HCT116 (cell line): ENCODE data around the gene NOL4L. TPM values are rescaled to one million over a fixed set of nuclear protein-coding genes. Genes with fewer than 3 reads are reported as not detected.

Source experiments
- ATAC-seq: fragments of 200-7000 bp; cut with Tn5 transposase; 2 replicates; pipeline ENCODE4 v1.9.1; 2020; ENCODE audit warnings: mild to moderate bottlenecking, moderate library complexity
- BruUV-seq: library from RNA; stranded (reverse); fragments of 400-500 nt; replicated peaks from 2 replicates; lab custom pipeline; 2021; lab: Mats Ljungman, UMichigan
- CTCF ChIA-PET: fragments of 300-600 bp; sonication (Branson Sonifier 250); formaldehyde crosslinking; loops from one replicate; lab custom pipeline; 2021; ENCODE audit warnings: antibody characterized with exemption; lab: Charles Lee
- POLR2A ChIA-PET: fragments of 300-600, 350-600 bp; sonication (Branson Sonifier 250); formaldehyde crosslinking; loops from one replicate; lab custom pipeline; 2021; ENCODE audit warnings: antibody characterized with exemption; lab: Charles Lee
- RAD21 ChIA-PET, 2 experiments: fragments of 300-600 bp; sonication (Branson Sonifier 250); formaldehyde crosslinking; loops; one replicate each; lab custom pipeline; 2023; ENCODE audit warnings: low total read pairs in 2 of 2; ENCODE audit not compliant: uncharacterized antibody in 2 of 2, unreplicated experiment in 2 of 2, low non-redundant PET in 1 of 2; lab: Charles Lee
- DNase-seq: peaks from one replicate; pipeline ENCODE4 v3.0.0-alpha.2; 2010; ENCODE audit warnings: low read depth, low spot score
- H2AFZ ChIP-seq: fragments of 200-600 bp; shearing (Covaris generic), sonication (generic); 2 replicates; pipeline ENCODE4 v1.6.1; 2017; ENCODE audit warnings: low read depth, mixed run types, mixed read lengths, antibody characterized with exemption, low read length; ENCODE audit not compliant: poor library complexity, severe bottlenecking
- H3K27ac ChIP-seq: 2 replicates; pipeline ENCODE4 v1.5.1; 2012; ENCODE audit warnings: low read depth, low read length
- H3K27me3 ChIP-seq: fragments of 200-600 bp; sonication (generic); 2 replicates; pipeline ENCODE4 v1.6.1; 2016; ENCODE audit warnings: mixed run types, low read length, mixed read lengths; ENCODE audit not compliant: insufficient read depth
- H3K36me3 ChIP-seq, 2 experiments: fragments of 200-500 bp in 1 of 2; fragments of 200-600 bp in 1 of 2; sonication (Bioruptor generic) in 1 of 2; sonication (generic) in 1 of 2; 2 replicates each; pipeline versions ENCODE4 v1.5.1 to v1.6.1; 2014 to 2016; ENCODE audit warnings: low read length in 2 of 2, inconsistent platforms in 1 of 2, mixed read lengths in 1 of 2, mixed run types in 1 of 2; ENCODE audit not compliant: insufficient read depth in 2 of 2, control insufficient read depth in 1 of 2
- H3K4me1 ChIP-seq, 2 experiments: fragments of 200-600 bp in 1 of 2; sonication (generic) in 1 of 2; 2 replicates each; pipeline versions ENCODE4 v1.5.1 to v1.6.1; 2012 to 2017; ENCODE audit warnings: low read length in 2 of 2, inconsistent platforms in 1 of 2, mild to moderate bottlenecking in 1 of 2, mixed read lengths in 1 of 2, mixed run types in 1 of 2, moderate library complexity in 1 of 2; ENCODE audit not compliant: insufficient read depth in 2 of 2, control insufficient read depth in 1 of 2
- H3K4me2 ChIP-seq: fragments of 200-600 bp; sonication (generic); 2 replicates; pipeline ENCODE4 v1.6.1; 2017; ENCODE audit warnings: mixed run types, low read length, mixed read lengths
- H3K4me3 ChIP-seq, 2 experiments: fragments of 200-600 bp in 1 of 2; sonication (generic) in 1 of 2; replicated peaks in 1 of 2; 2 replicates each; pipeline ENCODE4 v1.5.1; 2011 to 2016; ENCODE audit warnings: low read length in 2 of 2, control low read depth in 1 of 2, low read depth in 1 of 2, mild to moderate bottlenecking in 1 of 2, mixed read lengths in 1 of 2, mixed run types in 1 of 2
- H3K79me2 ChIP-seq: fragments of 200-600 bp; sonication (generic); 2 replicates; pipeline ENCODE4 v1.6.1; 2017; ENCODE audit warnings: mild to moderate bottlenecking, mixed run types, low read length, moderate library complexity, mixed read lengths; ENCODE audit not compliant: insufficient read depth
- H3K9ac ChIP-seq: fragments of 200-600 bp; sonication (generic); 2 replicates; pipeline ENCODE4 v1.6.1; 2016; ENCODE audit warnings: low read length, mixed read lengths
- H3K9me2 ChIP-seq: fragments of 200-600 bp; sonication (generic), shearing (Covaris generic); 2 replicates; pipeline ENCODE4 v1.6.1; 2017; ENCODE audit warnings: mixed run types, mild to moderate bottlenecking, moderate library complexity; ENCODE audit not compliant: insufficient read depth
- H3K9me3 ChIP-seq, 2 experiments: fragments of 200-500 bp in 1 of 2; fragments of 200-600 bp in 1 of 2; sonication (Bioruptor generic) in 1 of 2; sonication (generic) in 1 of 2; 2 replicates each; pipeline ENCODE4 v1.6.1; 2014 to 2017; ENCODE audit warnings: low read length in 2 of 2, mixed read lengths in 2 of 2, inconsistent platforms in 1 of 2, low read depth in 1 of 2, mild to moderate bottlenecking in 1 of 2, mixed run types in 1 of 2, moderate library complexity in 1 of 2; ENCODE audit not compliant: control insufficient read depth in 1 of 2, insufficient read depth in 1 of 2
- H4K20me1 ChIP-seq: fragments of 200-600 bp; sonication (generic), shearing (Covaris generic); 2 replicates; pipeline ENCODE4 v1.6.1; 2017; ENCODE audit warnings: mixed run types, mild to moderate bottlenecking, moderate library complexity; ENCODE audit not compliant: insufficient read depth
- ATF3 ChIP-seq: IDR thresholded peaks from 2 replicates; pipeline ENCODE4 v1.6.1; 2012
- CBX3 ChIP-seq: IDR thresholded peaks from 2 replicates; pipeline ENCODE4 v1.6.1; 2012; ENCODE audit warnings: low read depth
- CEBPB ChIP-seq: IDR thresholded peaks from 2 replicates; pipeline ENCODE4 v1.6.1; 2012; ENCODE audit warnings: low read depth
- CTCF ChIP-seq, 3 experiments: fragments of 200-600 bp in 1 of 3; sonication (generic) in 1 of 3; IDR thresholded peaks in 2 of 3; conservative IDR thresholded peaks in 1 of 3; 2 replicates each; pipeline ENCODE4 v1.5.1; 2012 to 2017; ENCODE audit warnings: low read depth in 2 of 3, low read length in 2 of 3, antibody characterized with exemption in 1 of 3, borderline replicate concordance in 1 of 3, control low read depth in 1 of 3, mild to moderate bottlenecking in 1 of 3, mixed read lengths in 1 of 3, mixed run types in 1 of 3, moderate library complexity in 1 of 3; ENCODE audit not compliant: insufficient read depth in 1 of 3
- EZH2 ChIP-seq: fragments of 200-600 bp; sonication (generic); IDR thresholded peaks from 2 replicates; pipeline ENCODE4 v1.6.1; 2017; ENCODE audit warnings: antibody characterized with exemption, mixed run types
- EZH2phosphoT487 ChIP-seq: fragments of 200-600 bp; IDR thresholded peaks from 2 replicates; pipeline ENCODE4 v1.6.1; 2018; ENCODE audit warnings: antibody characterized with exemption, borderline replicate concordance
- FOSL1 ChIP-seq: IDR thresholded peaks from 2 replicates; pipeline ENCODE4 v1.6.1; 2012; ENCODE audit warnings: low read depth
- MAX ChIP-seq: IDR thresholded peaks from 2 replicates; pipeline ENCODE4 v1.6.1; 2012
- POLR2A ChIP-seq: IDR thresholded peaks from 2 replicates; pipeline ENCODE4 v1.7.0; 2011; ENCODE audit warnings: borderline replicate concordance; ENCODE audit not compliant: insufficient read depth, insufficient read length; ENCODE audit errors: extremely low read depth
- POLR2AphosphoS5 ChIP-seq: IDR thresholded peaks from 2 replicates; pipeline ENCODE4 v1.6.1; 2011; ENCODE audit warnings: mild to moderate bottlenecking, low read depth, low read length, moderate library complexity
- RAD21 ChIP-seq: IDR thresholded peaks from 2 replicates; pipeline ENCODE4 v1.6.1; 2012; ENCODE audit warnings: low read depth, mild to moderate bottlenecking
- REST ChIP-seq: IDR thresholded peaks from 2 replicates; pipeline ENCODE4 v1.6.1; 2012; ENCODE audit warnings: low read depth
- SIN3A ChIP-seq: IDR thresholded peaks from 2 replicates; pipeline ENCODE4 v1.6.1; 2012; ENCODE audit warnings: low read depth
- SP1 ChIP-seq: IDR thresholded peaks from 2 replicates; pipeline ENCODE4 v1.6.1; 2012; ENCODE audit warnings: low read depth
- TCF7L2 ChIP-seq: IDR thresholded peaks from 2 replicates; pipeline ENCODE4 v1.7.0; 2011; ENCODE audit warnings: borderline replicate concordance, inconsistent platforms; ENCODE audit not compliant: insufficient read depth, insufficient read length; ENCODE audit errors: extremely low read depth
- YY1 ChIP-seq: IDR thresholded peaks from 2 replicates; pipeline ENCODE4 v1.6.1; 2011; ENCODE audit warnings: low read length, low read depth, moderate library complexity, mild to moderate bottlenecking; ENCODE audit not compliant: insufficient replicate concordance; ENCODE audit errors: extremely low read depth
- ZBTB33 ChIP-seq: IDR thresholded peaks from 2 replicates; pipeline ENCODE4 v1.6.1; 2011; ENCODE audit warnings: mild to moderate bottlenecking, low read length, moderate library complexity; ENCODE audit not compliant: insufficient replicate concordance; ENCODE audit errors: extremely low read depth
- ZFX ChIP-seq: fragments of 450-650 bp; IDR thresholded peaks from 2 replicates; pipeline ENCODE4 v1.6.1; 2017
- intact Hi-C: fragments of 100-400 bp; cut with micrococcal nuclease; formaldehyde crosslinking; loops from 2 replicates; pipeline ENCODE4 v1.10.0; 2022
- total RNA-seq: library from RNA; stranded (reverse); gene quantifications from one replicate; pipeline ENCODE4 v1.2.1, GENCODE V29; 2021; ENCODE audit not compliant: unreplicated experiment

Gene NOL4L
- total RNA-seq, 1 experiment from 2014 or later = 5.9 TPM

- no peaks in the 10 kb centered on the region for H3K79me2 ChIP-seq
- no peaks in the 10 kb centered on the region for H3K9me2 ChIP-seq
- H3K27me3 ChIP-seq = no peaks in the 10 kb centered on the region
- ATAC-seq (peak; percentile 23), DNase-seq (no peak)
- intact Hi-C loops = loop anchor here (2.0 to 5.0 kb wide), 2 partner anchors 126 to 467 kb away; partner anchors contain the start of gene ASXL1
- no peaks in the 10 kb centered on the region for H4K20me1 ChIP-seq
- H3K27ac ChIP-seq = peak overlapping the region; percentile 20; the same call in 1 of the 2 replicates
- H2AFZ ChIP-seq = peak overlapping the region; percentile 70
- no TSS peak for BruUV-seq
- no peaks in the 10 kb centered on the region for H3K9me3 ChIP-seq
- H3K4me2 ChIP-seq = peak overlapping the region; percentile 98
- peak overlapping the region; percentile 48 to 62 for H3K4me3 ChIP-seq
- ChIA-PET CTCF (interaction anchor here (1.0 kb wide), 1 partner anchor 13 kb away, joined by 4 read pairs; no protein-coding TSS in a partner anchor), RAD21 (interaction anchor here in 1 of 2 experiments (0.6 kb wide), 1 partner anchor 291 kb away, joined by 4 read pairs; no protein-coding TSS in a partner anchor), POLR2A (interaction anchor here (0.7 kb wide), 1 partner anchor 14 kb away, joined by 3 read pairs; no protein-coding TSS in a partner anchor)
- no peaks in the 10 kb centered on the region for H3K36me3 ChIP-seq
- peaks cover 8 to 31% of the 10 kb centered on the region in 2 experiments for H3K4me1 ChIP-seq
- TF ChIP-seq EZH2phosphoT487 = no peak
- TF ChIP-seq POLR2AphosphoS5 = no peak
- TF ChIP-seq ATF3 = no peak
- TF ChIP-seq POLR2A = no peak
- no peak for TF ChIP-seq FOSL1
- no peak for TF ChIP-seq ZBTB33
- no peak for TF ChIP-seq RAD21
- no peak for TF ChIP-seq CEBPB
- no peak for TF ChIP-seq SIN3A
- no peak for TF ChIP-seq TCF7L2
- TF ChIP-seq REST = no peak
- TF ChIP-seq CBX3 = no peak
- TF ChIP-seq CTCF (IDR thresholded peaks at IDR 0.05 in 2 of 3, conservative IDR thresholded peaks at IDR 0.05 in 1 of 3; ENCODE audit: borderline replicate concordance in 1 of 3, insufficient read depth in 1 of 3, low read depth in 2 of 3, low read length in 2 of 3) = no peak
- no peak for TF ChIP-seq SP1
- no peak for TF ChIP-seq EZH2
- no peak for TF ChIP-seq YY1
- no peak for TF ChIP-seq MAX
- no peak for TF ChIP-seq ZFX
- H3K9ac ChIP-seq = peak overlapping the region; percentile 58
Measured at GRCh38 chr20:32484225-32484957, 100.7 kb downstream of the NOL4L start.
